Neural cell (in vitro differentiated cells): ENCODE results near the gene APOBEC3F. TPM values are rescaled to one million over a fixed set of nuclear protein-coding genes. Genes with fewer than 3 reads are reported as not detected.

Experiments
- H2AFZ ChIP-seq: fragments of 200-600, 300-800 bp; sonication (generic), shearing (Covaris generic); 2 replicates; pipeline ENCODE4 v1.6.0; 2014; ENCODE audit warnings: low read depth, mild to moderate bottlenecking, antibody characterized with exemption, low read length, moderate library complexity
- H3F3A ChIP-seq: fragments of 200-600 bp; shearing (Covaris generic); 2 replicates; pipeline ENCODE4 v1.6.1; 2016; ENCODE audit warnings: mild to moderate bottlenecking, moderate library complexity, mixed read lengths, antibody characterized with exemption, low read length; ENCODE audit not compliant: insufficient read depth, poor library complexity, severe bottlenecking
- H3K27ac ChIP-seq: fragments of 200-600, 300-800 bp; sonication (generic), shearing (Covaris generic); 2 replicates; pipeline ENCODE4 v1.5.1; 2014; ENCODE audit warnings: mild to moderate bottlenecking, low read length, moderate library complexity
- H3K27me3 ChIP-seq: fragments of 300-800, 200-600 bp; sonication (generic), shearing (Covaris generic); 2 replicates; pipeline ENCODE4 v1.6.0; 2014; ENCODE audit warnings: mild to moderate bottlenecking, low read depth, low read length, moderate library complexity; ENCODE audit not compliant: insufficient read depth
- H3K36me3 ChIP-seq: fragments of 300-800, 200-600 bp; sonication (generic), shearing (Covaris generic); 2 replicates; pipeline ENCODE4 v1.5.1; 2014; ENCODE audit warnings: mild to moderate bottlenecking, antibody characterized with exemption, low read length, moderate library complexity; ENCODE audit not compliant: insufficient read depth
- H3K4me2 ChIP-seq: fragments of 300-800, 200-600 bp; sonication (generic), shearing (Covaris generic); 2 replicates; pipeline ENCODE4 v1.6.0; 2014; ENCODE audit warnings: mild to moderate bottlenecking, low read length
- H3K4me3 ChIP-seq: fragments of 300-800, 200-600 bp; sonication (generic), shearing (Covaris generic); 2 replicates; pipeline ENCODE4 v1.5.1; 2014; ENCODE audit warnings: mild to moderate bottlenecking, low read length, moderate library complexity
- H3K79me2 ChIP-seq: fragments of 200-600 bp; shearing (Covaris generic); replicated peaks from 2 replicates; pipeline ENCODE4 v1.6.0; 2014; ENCODE audit warnings: mild to moderate bottlenecking, low read length, moderate library complexity; ENCODE audit not compliant: insufficient read depth
- H3K9ac ChIP-seq: fragments of 300-800, 200-600 bp; sonication (generic), shearing (Covaris generic); 2 replicates; pipeline ENCODE4 v1.6.1; 2016; ENCODE audit warnings: mild to moderate bottlenecking, low read length, mixed read lengths
- H3K9me2 ChIP-seq: fragments of 200-600 bp; shearing (Covaris generic); 2 replicates; pipeline ENCODE4 v1.6.1; 2016; ENCODE audit warnings: mild to moderate bottlenecking, low read length, mixed read lengths; ENCODE audit not compliant: insufficient read depth
- H3K9me3 ChIP-seq: fragments of 200-600, 300-800 bp; sonication (generic), shearing (Covaris generic); 2 replicates; pipeline ENCODE4 v1.6.1; 2016; ENCODE audit warnings: mild to moderate bottlenecking, mixed run types, low read length, moderate library complexity, mixed read lengths
- H4K20me1 ChIP-seq: fragments of 200-600 bp; shearing (Covaris generic); 2 replicates; pipeline ENCODE4 v1.6.1; 2016; ENCODE audit warnings: mild to moderate bottlenecking, mixed run types; ENCODE audit not compliant: insufficient read depth
- CTCF ChIP-seq: fragments of 450-650 bp; IDR thresholded peaks from 2 replicates; pipeline ENCODE4 v1.5.1; 2014; ENCODE audit warnings: antibody characterized with exemption, mild to moderate bottlenecking, moderate library complexity; ENCODE audit not compliant: poor library complexity, severe bottlenecking
- EP300 ChIP-seq: fragments of 450-650 bp; conservative IDR thresholded peaks from 2 replicates; pipeline ENCODE4 v1.6.1; 2014; ENCODE audit warnings: antibody characterized with exemption, mild to moderate bottlenecking, moderate library complexity; ENCODE audit not compliant: poor library complexity, severe bottlenecking
- EZH2 ChIP-seq: fragments of 200-600, 300-800 bp; shearing (Covaris generic), sonication (generic); IDR thresholded peaks from 2 replicates; pipeline ENCODE4 v1.6.1; 2014; ENCODE audit warnings: antibody characterized with exemption, low read length, borderline replicate concordance, mild to moderate bottlenecking; ENCODE audit not compliant: insufficient read depth, poor library complexity, severe bottlenecking
- MXI1 ChIP-seq: fragments of 450-650 bp; conservative IDR thresholded peaks from 2 replicates; pipeline ENCODE4 v1.6.1; 2014; ENCODE audit warnings: antibody characterized with exemption, mild to moderate bottlenecking; ENCODE audit not compliant: poor library complexity, severe bottlenecking
- POLR2AphosphoS5 ChIP-seq: IDR thresholded peaks from 2 replicates; pipeline ENCODE4 v1.6.1; 2012
- RAD21 ChIP-seq: fragments of 450-650 bp; conservative IDR thresholded peaks from 2 replicates; pipeline ENCODE4 v1.6.1; 2014; ENCODE audit warnings: antibody characterized with exemption, mild to moderate bottlenecking, moderate library complexity
- SMC3 ChIP-seq: fragments of 450-650 bp; conservative IDR thresholded peaks from 2 replicates; pipeline ENCODE4 v1.6.1; 2014; ENCODE audit warnings: antibody characterized with exemption, mild to moderate bottlenecking, moderate library complexity; ENCODE audit not compliant: poor library complexity
- TAF1 ChIP-seq: IDR thresholded peaks from 2 replicates; pipeline ENCODE4 v1.6.1; 2012; ENCODE audit warnings: low read depth
- polyA plus RNA-seq: library from polyadenylated mRNA; depleted of rRNA; stranded (reverse); fragments of >200 nt; gene quantifications from 2 replicates; pipeline ENCODE4 v1.2.3, GENCODE V29; 2014
- TF ChIP-seq, protein P1 (sequence below): IDR thresholded peaks from 2 replicates; pipeline ENCODE4 v1.6.1; 2012; ENCODE audit warnings: borderline replicate concordance

Gene APOBEC3F
- polyA plus RNA-seq, 1 donor from 2014 or later, result not detected

- H4K20me1 ChIP-seq, result no peaks in the 10 kb centered on the region
- no peak overlapping the region for H3K4me3 ChIP-seq
- H3K79me2 ChIP-seq, result no peaks in the 10 kb centered on the region
- no peak overlapping the region for H3K9ac ChIP-seq
- H3K36me3 ChIP-seq, result no peaks in the 10 kb centered on the region
- no peak overlapping the region for H3K4me2 ChIP-seq
- no peaks in the 10 kb centered on the region for H3K27me3 ChIP-seq
- TF ChIP-seq RAD21 (no peak), CTCF (no peak), TAF1 (no peak), EZH2 (no peak), MXI1 (no peak), POLR2AphosphoS5 (no peak), SMC3 (no peak), EP300 (no peak)
- TF ChIP-seq, protein P1, sequence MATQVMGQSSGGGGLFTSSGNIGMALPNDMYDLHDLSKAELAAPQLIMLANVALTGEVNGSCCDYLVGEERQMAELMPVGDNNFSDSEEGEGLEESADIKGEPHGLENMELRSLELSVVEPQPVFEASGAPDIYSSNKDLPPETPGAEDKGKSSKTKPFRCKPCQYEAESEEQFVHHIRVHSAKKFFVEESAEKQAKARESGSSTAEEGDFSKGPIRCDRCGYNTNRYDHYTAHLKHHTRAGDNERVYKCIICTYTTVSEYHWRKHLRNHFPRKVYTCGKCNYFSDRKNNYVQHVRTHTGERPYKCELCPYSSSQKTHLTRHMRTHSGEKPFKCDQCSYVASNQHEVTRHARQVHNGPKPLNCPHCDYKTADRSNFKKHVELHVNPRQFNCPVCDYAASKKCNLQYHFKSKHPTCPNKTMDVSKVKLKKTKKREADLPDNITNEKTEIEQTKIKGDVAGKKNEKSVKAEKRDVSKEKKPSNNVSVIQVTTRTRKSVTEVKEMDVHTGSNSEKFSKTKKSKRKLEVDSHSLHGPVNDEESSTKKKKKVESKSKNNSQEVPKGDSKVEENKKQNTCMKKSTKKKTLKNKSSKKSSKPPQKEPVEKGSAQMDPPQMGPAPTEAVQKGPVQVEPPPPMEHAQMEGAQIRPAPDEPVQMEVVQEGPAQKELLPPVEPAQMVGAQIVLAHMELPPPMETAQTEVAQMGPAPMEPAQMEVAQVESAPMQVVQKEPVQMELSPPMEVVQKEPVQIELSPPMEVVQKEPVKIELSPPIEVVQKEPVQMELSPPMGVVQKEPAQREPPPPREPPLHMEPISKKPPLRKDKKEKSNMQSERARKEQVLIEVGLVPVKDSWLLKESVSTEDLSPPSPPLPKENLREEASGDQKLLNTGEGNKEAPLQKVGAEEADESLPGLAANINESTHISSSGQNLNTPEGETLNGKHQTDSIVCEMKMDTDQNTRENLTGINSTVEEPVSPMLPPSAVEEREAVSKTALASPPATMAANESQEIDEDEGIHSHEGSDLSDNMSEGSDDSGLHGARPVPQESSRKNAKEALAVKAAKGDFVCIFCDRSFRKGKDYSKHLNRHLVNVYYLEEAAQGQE, result no peak
- no peak overlapping the region for H3K27ac ChIP-seq
- H3F3A ChIP-seq, result no peaks in the 10 kb centered on the region
- H3K9me3 ChIP-seq, result no peaks in the 10 kb centered on the region
- no peak overlapping the region for H2AFZ ChIP-seq
- no peaks in the 10 kb centered on the region for H3K9me2 ChIP-seq
Measured at GRCh38 chr22:39028281-39028680, 12.4 kb upstream of the APOBEC3F start.

GRCh38 chr22:39029227-39029626, 11.4 kb upstream of the APOBEC3F start:
- no peak for TF ChIP-seq MXI1
- TF ChIP-seq SMC3, result no peak
- no peak for TF ChIP-seq TAF1
- TF ChIP-seq EP300, result no peak
- TF ChIP-seq RAD21, result no peak
- no peak for TF ChIP-seq POLR2AphosphoS5
- TF ChIP-seq, protein P1, result no peak
- no peak for TF ChIP-seq EZH2
- TF ChIP-seq CTCF, result no peak
- Histone ChIP-seq H3K4me2 (no peak overlapping the region), H3K9me2 (no peaks in the 10 kb centered on the region), H3K79me2 (no peaks in the 10 kb centered on the region), H4K20me1 (no peaks in the 10 kb centered on the region), H3K9ac (no peak overlapping the region), H3K4me3 (no peak overlapping the region), H3K27ac (no peak overlapping the region), H3F3A (no peaks in the 10 kb centered on the region), H2AFZ (no peak overlapping the region), H3K27me3 (no peaks in the 10 kb centered on the region), H3K9me3 (no peaks in the 10 kb centered on the region), H3K36me3 (no peaks in the 10 kb centered on the region)
